ACC112 (cell line): ENCODE results near the gene DNAAF5.
"Not testable (repeated sequence)": the region's sequence is repeated elsewhere in the genome, so short reads cannot be mapped to it uniquely, and the experiment has no call there.

Source experiments
- H2AFZ ChIP-seq: fragments of 200-600 bp; sonication (generic); one replicate; pipeline ENCODE4 v1.6.0; 2017; ENCODE audit warnings: antibody characterized with exemption, low read length; ENCODE audit not compliant: unreplicated experiment
- H3K27ac ChIP-seq: fragments of 200-600 bp; sonication (generic); 2 replicates; pipeline ENCODE4 v1.5.1; 2014; ENCODE audit warnings: low read depth, mild to moderate bottlenecking, antibody characterized with exemption, low read length, moderate library complexity
- H3K27me3 ChIP-seq: fragments of 200-600 bp; sonication (generic); 2 replicates; pipeline ENCODE4 v1.6.1; 2014; ENCODE audit warnings: mild to moderate bottlenecking, antibody characterized with exemption, low read length, moderate library complexity, mixed read lengths; ENCODE audit not compliant: insufficient read depth
- H3K36me3 ChIP-seq: fragments of 200-600 bp; sonication (generic); 2 replicates; pipeline ENCODE4 v1.6.1; 2016; ENCODE audit warnings: mild to moderate bottlenecking, antibody characterized with exemption, low read length, moderate library complexity, mixed read lengths; ENCODE audit not compliant: insufficient read depth
- H3K4me1 ChIP-seq: fragments of 200-600 bp; sonication (generic); one replicate; pipeline ENCODE4 v1.6.1; 2016; ENCODE audit warnings: low read length, mixed read lengths; ENCODE audit not compliant: insufficient read depth, unreplicated experiment, control insufficient read depth
- H3K4me3 ChIP-seq: fragments of 200-600 bp; sonication (generic); 2 replicates; pipeline ENCODE4 v1.5.1; 2014; ENCODE audit warnings: mild to moderate bottlenecking, low read depth, low read length
- H3K79me2 ChIP-seq: fragments of 200-600 bp; sonication (generic); one replicate; pipeline ENCODE4 v1.6.0; 2016; ENCODE audit warnings: low read length; ENCODE audit not compliant: control insufficient read depth, unreplicated experiment, insufficient read depth

The DNAAF5 gene

DNA sequence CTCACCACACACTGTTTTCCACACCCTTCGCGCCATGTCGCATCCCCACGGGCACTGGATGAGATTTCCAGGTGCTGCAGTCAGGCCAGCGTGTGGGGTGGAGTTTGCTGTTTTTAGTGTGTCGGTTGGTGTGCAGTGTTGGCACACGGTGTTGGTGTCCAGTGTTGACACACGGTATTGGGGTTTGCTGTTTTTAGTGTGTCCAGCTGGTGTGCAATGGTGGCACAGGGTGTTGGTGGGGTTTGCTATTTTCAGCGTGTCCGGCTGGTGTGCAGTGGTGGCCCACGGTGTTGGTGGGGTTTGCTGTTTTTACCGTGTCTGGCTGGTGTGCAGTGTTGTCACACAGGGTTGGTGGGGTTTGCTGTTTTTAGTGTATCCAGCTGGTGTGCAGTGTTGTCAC lies 20.7 kb downstream of the DNAAF5 start:
- peaks cover 4% of the 10 kb centered on the region for H3K79me2 ChIP-seq
- no peaks in the 10 kb centered on the region for H3K4me1 ChIP-seq
- H2AFZ ChIP-seq, result no peak overlapping the region
- H3K4me3 ChIP-seq, result no peak overlapping the region
- H3K36me3 ChIP-seq, result peaks cover 11% of the 10 kb centered on the region; the same call in 1 of the 2 replicates
- H3K27ac ChIP-seq, result no peak overlapping the region
- no peaks in the 10 kb centered on the region for H3K27me3 ChIP-seq

- Histone ChIP-seq H3K27me3 (no peaks in the 10 kb centered on the region), H3K27ac (no peak overlapping the region), H3K79me2 (peaks cover 4% of the 10 kb centered on the region), H3K4me1 (no peaks in the 10 kb centered on the region), H3K4me3 (no peak overlapping the region), H3K36me3 (peaks cover 11% of the 10 kb centered on the region; the same call in 1 of the 2 replicates), H2AFZ (no peak overlapping the region)
Measured at GRCh38 chr7:748446-748845, 21.9 kb downstream of the DNAAF5 start.

- Histone ChIP-seq H2AFZ (no peak overlapping the region), H3K27ac (no peak overlapping the region), H3K4me1 (no peaks in the 10 kb centered on the region), H3K4me3 (no peak overlapping the region), H3K79me2 (peaks cover 4% of the 10 kb centered on the region), H3K36me3 (peaks cover 12% of the 10 kb centered on the region; the same call in 1 of the 2 replicates), H3K27me3 (no peaks in the 10 kb centered on the region)
Measured at GRCh38 chr7:749140-749551, 22.6 kb downstream of the DNAAF5 start.

- H3K79me2 ChIP-seq, result peaks cover 4% of the 10 kb centered on the region
- H3K36me3 ChIP-seq, result peaks cover 11% of the 10 kb centered on the region; the same call in 1 of the 2 replicates
- H2AFZ ChIP-seq, result no peak overlapping the region
- H3K4me3 ChIP-seq, result no peak overlapping the region
- H3K4me1 ChIP-seq, result no peaks in the 10 kb centered on the region
- H3K27me3 ChIP-seq, result no peaks in the 10 kb centered on the region
- H3K27ac ChIP-seq, result no peak overlapping the region
Measured at GRCh38 chr7:750111-750905, 23.8 kb downstream of the DNAAF5 start.

DNA sequence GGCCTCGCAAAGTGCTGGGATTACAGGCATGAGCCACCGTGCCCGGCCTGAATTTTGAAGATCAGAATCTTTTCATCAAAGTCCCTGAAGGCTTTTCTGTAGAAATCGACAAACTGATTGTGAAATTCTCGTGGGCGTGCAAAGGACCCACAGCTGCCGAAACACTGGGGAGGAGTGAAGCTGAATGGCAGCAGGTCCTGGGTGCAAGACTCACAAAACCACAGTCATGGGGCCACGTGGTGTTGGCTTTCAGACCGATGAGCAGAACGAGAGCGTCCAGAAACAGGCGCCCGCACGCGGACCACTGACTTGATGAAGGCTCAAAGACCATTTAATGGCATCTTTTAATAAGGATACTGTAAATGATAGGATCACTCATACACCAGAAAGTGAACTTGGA lies 25.3 kb downstream of the DNAAF5 start:
- Histone ChIP-seq H3K4me3 (no peak overlapping the region), H3K79me2 (peaks cover 2% of the 10 kb centered on the region), H3K27me3 (no peaks in the 10 kb centered on the region), H2AFZ (no peak overlapping the region), H3K27ac (no peak overlapping the region), H3K36me3 (peaks cover 8% of the 10 kb centered on the region; the same call in 1 of the 2 replicates), H3K4me1 (no peaks in the 10 kb centered on the region)

GRCh38 chr7:752256-752655 lies 25.8 kb downstream of the DNAAF5 start:
- H2AFZ ChIP-seq, H3K4me1 ChIP-seq, H3K4me3 ChIP-seq, H3K27ac ChIP-seq, H3K79me2 ChIP-seq, H3K27me3 ChIP-seq, H3K36me3 ChIP-seq: not testable (repeated sequence)

DNA sequence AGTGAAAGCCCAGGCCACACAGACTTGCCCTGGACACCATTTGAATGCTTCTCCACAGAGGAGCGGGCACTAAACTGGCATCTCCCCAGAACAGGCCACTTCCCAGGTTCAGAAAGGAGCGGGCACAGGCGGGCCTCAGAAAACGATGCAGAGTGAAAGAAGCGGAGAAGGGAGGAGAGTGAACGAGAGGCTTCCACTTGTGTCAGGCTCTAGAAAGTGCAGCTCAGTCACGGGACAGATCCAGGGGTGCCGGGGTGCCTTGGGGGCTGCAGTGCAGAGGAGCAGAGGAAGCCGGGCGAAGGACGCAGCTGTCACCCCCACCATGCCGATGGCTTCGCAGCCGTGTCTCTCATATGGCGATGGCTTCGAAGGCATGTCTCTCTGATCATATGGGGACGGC lies 26.7 kb downstream of the DNAAF5 start:
- no peak overlapping the region for H2AFZ ChIP-seq
- no peak overlapping the region for H3K27ac ChIP-seq
- no peaks in the 10 kb centered on the region for H3K79me2 ChIP-seq
- H3K4me1 ChIP-seq, result no peaks in the 10 kb centered on the region
- H3K36me3 ChIP-seq, result peaks cover 13% of the 10 kb centered on the region; the same call in 1 of the 2 replicates
- no peak overlapping the region for H3K4me3 ChIP-seq
- H3K27me3 ChIP-seq, result no peaks in the 10 kb centered on the region

GRCh38 chr7:754531-755412 lies 28.3 kb downstream of the DNAAF5 start:
- peaks cover 13% of the 10 kb centered on the region; the same call in 1 of the 2 replicates for H3K36me3 ChIP-seq
- H3K79me2 ChIP-seq, result no peaks in the 10 kb centered on the region
- H2AFZ ChIP-seq, result no peak overlapping the region
- no peak overlapping the region for H3K4me3 ChIP-seq
- no peak overlapping the region for H3K27ac ChIP-seq
- no peaks in the 10 kb centered on the region for H3K27me3 ChIP-seq
- no peaks in the 10 kb centered on the region for H3K4me1 ChIP-seq

- Histone ChIP-seq H3K27ac (no peak overlapping the region), H3K79me2 (no peaks in the 10 kb centered on the region), H3K4me1 (no peaks in the 10 kb centered on the region), H3K4me3 (no peak overlapping the region), H2AFZ (no peak overlapping the region), H3K36me3 (peaks cover 13% of the 10 kb centered on the region; the same call in 1 of the 2 replicates), H3K27me3 (no peaks in the 10 kb centered on the region)
Measured at GRCh38 chr7:755413-755805, 28.9 kb downstream of the DNAAF5 start.

GRCh38 chr7:756231-756927 lies 29.9 kb downstream of the DNAAF5 start:
- peaks cover 13% of the 10 kb centered on the region; the same call in 1 of the 2 replicates for H3K36me3 ChIP-seq

More at GRCh38 chr7:756231-756927, 29.9 kb downstream of the DNAAF5 start:
- Histone ChIP-seq H3K27ac (no peak overlapping the region), H3K4me3 (no peak overlapping the region), H2AFZ (no peak overlapping the region), H3K79me2 (no peaks in the 10 kb centered on the region), H3K4me1 (no peaks in the 10 kb centered on the region), H3K27me3 (no peaks in the 10 kb centered on the region)
